Natural killer cell treated with Interleukin-12 subunit alpha and Interleukin-12 subunit beta and Interleukin-15 and Interleukin-18, amount 100 ng/mL, for 72 hours (primary cell): Measurements from ENCODE around the gene LY6G6F. TPM values are rescaled to one million over a fixed set of nuclear protein-coding genes. Genes with fewer than 3 reads are reported as not detected.

Experiments used
- ATAC-seq, 2 donors: fragments of 150-1000 bp; cut with Tn5 transposase in 1 of 2; sonication (Bioruptor Pico), chemical (Tn5 transposase) in 1 of 2; 2 replicates each; pipeline ENCODE4 v1.10.0; 2021
- DNase-seq: peaks from one replicate; pipeline ENCODE4 v3.0.0; 2022; ENCODE audit warnings: low spot score
- H3K27ac Mint-ChIP-seq, 2 donors: 1 replicate in 1 of 2; 2 replicates in 1 of 2; pipeline ENCODE4 v1.8.0; 2022; ENCODE audit warnings: mixed read lengths in 2 of 2, mild to moderate bottlenecking in 1 of 2, moderate library complexity in 1 of 2
- H3K27me3 Mint-ChIP-seq, 2 donors: 1 replicate in 1 of 2; 2 replicates in 1 of 2; pipeline ENCODE4 v1.8.0; 2022; ENCODE audit warnings: mixed read lengths in 2 of 2
- H3K36me3 Mint-ChIP-seq: one replicate; pipeline ENCODE4 v1.8.0; 2022; ENCODE audit warnings: mixed read lengths
- H3K4me1 Mint-ChIP-seq, 2 donors: 1 replicate in 1 of 2; 2 replicates in 1 of 2; pipeline ENCODE4 v1.8.0; 2022; ENCODE audit warnings: low read depth in 2 of 2, mixed read lengths in 2 of 2, mild to moderate bottlenecking in 1 of 2
- H3K4me3 Mint-ChIP-seq: one replicate; pipeline ENCODE4 v1.8.0; 2022; ENCODE audit warnings: mixed read lengths
- H3K9me3 Mint-ChIP-seq: 2 replicates; pipeline ENCODE4 v1.8.0; 2022; ENCODE audit warnings: mixed read lengths
- total RNA-seq, 2 donors: library from RNA; stranded (reverse); gene quantifications; one replicate each; pipeline ENCODE4 v1.2.3, GENCODE V29; 2022

LY6G6F gene
- total RNA-seq, 2 donors from 2014 or later = not detected

DNA sequence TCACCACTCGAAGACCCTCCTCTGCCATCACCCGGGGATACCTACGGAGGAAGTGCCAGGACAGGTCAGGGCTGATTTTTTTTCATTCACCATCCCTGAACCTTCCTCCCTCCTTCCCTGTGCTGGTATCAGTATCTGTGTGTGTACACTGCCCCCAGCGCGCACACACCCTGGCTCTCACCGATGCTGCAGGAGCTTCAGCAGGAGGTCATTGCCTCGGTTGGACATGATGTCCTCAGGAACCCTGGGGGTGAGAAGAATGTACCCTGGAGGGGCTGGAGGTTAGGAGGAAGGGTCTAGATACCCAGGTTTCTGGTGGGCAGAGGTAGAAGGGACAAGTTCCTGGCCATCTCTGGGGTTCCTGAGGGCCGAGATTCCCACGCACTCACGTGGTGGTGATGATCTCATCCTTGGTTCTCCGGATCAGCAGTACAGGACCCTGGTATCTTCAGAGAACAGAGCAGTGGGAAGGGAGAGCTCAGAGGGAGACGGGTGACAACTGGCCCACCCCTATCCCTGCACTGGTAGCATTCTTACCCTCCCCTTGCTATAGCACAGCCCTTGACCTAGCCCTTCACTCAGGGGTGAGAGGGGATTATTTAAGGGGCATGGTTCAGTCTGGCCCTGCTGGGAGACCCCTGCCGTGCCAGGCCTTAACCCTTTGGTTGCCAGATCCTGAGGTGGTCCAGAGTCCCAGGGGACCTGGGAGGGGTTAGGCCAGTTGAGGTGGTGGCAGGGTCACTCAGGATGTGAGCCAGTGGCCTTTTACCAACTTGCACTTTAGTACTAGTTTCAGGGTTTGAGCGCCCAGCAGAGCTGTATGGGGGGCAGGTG, 18.6 kb upstream of the LY6G6F start:
- Mint-ChIP-seq H3K4me1 (peaks cover 0 to 8% of the 10 kb centered on the region in 2 donors), H3K4me3 (no peak overlapping the region), H3K36me3 (peaks cover 5% of the 10 kb centered on the region), H3K9me3 (no peaks in the 10 kb centered on the region), H3K27ac (no peak overlapping the region), H3K27me3 (no peaks in the 10 kb centered on the region)
- DNase-seq = peak; percentile 37
- no peak for ATAC-seq

DNA sequence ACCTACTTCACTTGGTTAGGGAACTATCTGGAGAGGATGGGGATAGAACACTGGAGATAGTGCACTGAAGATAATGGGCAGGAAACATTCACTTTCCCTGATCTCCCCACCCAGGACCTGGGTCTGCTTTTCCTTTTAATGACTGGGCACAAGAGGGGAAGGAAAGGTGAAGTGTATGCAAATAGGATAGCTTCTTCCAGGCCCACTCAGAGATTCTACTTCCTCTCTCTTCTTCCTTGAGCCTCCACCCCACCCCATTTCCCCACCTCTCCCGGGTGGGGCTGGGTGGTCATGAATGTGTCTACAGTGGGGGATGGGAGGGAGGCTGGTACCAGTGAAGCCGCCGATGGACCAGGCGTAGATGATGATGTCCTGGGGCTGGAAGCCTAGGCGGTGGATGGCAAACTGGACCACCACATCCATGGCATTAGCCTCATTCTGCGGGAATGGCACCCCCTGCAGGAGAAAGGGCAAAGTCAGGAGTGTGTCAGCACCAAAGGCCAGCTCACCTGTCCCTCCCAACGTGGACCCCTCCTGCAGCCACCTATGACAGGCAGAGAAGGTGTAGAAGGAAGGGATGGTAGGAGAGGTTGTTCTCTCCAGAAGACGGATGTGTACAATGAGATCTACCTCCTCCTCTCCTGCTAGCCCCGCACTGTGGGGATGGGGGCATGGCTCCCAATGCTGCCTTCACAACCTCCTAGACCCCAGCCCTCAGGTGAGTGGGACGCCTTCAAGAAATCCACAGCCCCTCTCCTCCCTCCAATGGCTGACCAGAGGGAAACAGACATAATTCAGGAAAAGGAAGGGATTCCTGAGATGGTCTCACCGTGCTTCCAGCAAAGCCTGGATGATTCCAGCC, 17.2 kb upstream of the LY6G6F start:
- Mint-ChIP-seq H3K9me3 (no peaks in the 10 kb centered on the region), H3K4me3 (no peak overlapping the region), H3K4me1 (peaks cover 0 to 6% of the 10 kb centered on the region in 2 donors), H3K27ac (peak overlapping the region in 1 of 2 donors; percentile 57), H3K27me3 (no peaks in the 10 kb centered on the region), H3K36me3 (peaks cover 5% of the 10 kb centered on the region)
- peak in 1 of 2 donors; percentile 6 for ATAC-seq
- peak; percentile 58 for DNase-seq

DNA sequence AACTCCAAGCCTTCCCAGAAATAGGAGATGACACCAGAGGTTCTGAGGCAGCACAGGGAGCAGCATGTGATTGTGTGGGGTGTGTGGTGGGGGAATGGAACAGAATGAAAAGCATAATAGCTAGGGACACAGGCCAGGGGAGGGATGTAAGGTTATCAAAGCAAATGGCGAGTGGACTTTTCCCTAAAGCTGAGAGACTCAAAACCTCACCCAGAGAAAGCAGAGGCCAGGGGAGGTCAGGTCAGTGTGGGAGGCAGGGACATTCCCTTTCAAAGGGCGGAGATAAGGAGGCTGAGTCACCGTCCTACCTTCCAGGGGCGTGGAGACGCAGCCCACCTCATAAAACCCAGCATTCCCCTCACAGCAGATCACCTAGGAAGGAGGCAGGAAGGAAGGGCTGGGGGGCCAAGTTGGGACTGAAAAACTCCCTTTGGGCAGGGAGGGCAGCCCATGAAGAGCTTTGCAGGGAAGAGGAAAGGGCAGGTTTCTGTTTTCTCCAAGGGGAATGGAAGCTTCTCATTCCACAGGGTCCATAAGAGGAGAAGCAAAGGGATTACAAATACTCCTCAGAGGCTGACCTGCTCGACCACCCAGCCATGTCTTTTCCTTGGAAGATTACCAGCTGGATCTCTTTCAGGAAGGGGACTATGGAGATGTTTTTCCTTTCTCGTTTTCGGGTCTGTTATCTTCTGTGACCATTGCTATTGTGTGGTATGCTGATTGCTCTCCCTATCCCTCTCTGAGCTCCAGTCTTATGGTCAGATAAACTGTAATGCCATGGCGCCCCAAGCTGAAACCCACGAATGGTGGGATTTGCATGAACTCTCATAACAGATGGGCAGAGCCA, 16.2 kb upstream of the LY6G6F start:
- peaks cover 5% of the 10 kb centered on the region for H3K36me3 Mint-ChIP-seq
- ATAC-seq (no peak), DNase-seq (no peak)
- H3K27me3 Mint-ChIP-seq = no peaks in the 10 kb centered on the region
- H3K4me1 Mint-ChIP-seq = peaks cover 0 to 6% of the 10 kb centered on the region in 2 donors
- no peak overlapping the region for H3K4me3 Mint-ChIP-seq
- peak overlapping the region in 1 of 2 donors; percentile 57 for H3K27ac Mint-ChIP-seq
- no peaks in the 10 kb centered on the region for H3K9me3 Mint-ChIP-seq

GRCh38 chr6:31691078-31691463, 15.6 kb upstream of the LY6G6F start:
- H3K9me3 Mint-ChIP-seq = no peaks in the 10 kb centered on the region
- H3K27ac Mint-ChIP-seq = no peak overlapping the region
- peaks cover 0 to 6% of the 10 kb centered on the region in 2 donors for H3K4me1 Mint-ChIP-seq
- peaks cover 4% of the 10 kb centered on the region for H3K36me3 Mint-ChIP-seq
- no peak overlapping the region for H3K4me3 Mint-ChIP-seq
- no peak for ATAC-seq
- DNase-seq = no peak
- H3K27me3 Mint-ChIP-seq = no peaks in the 10 kb centered on the region

DNA sequence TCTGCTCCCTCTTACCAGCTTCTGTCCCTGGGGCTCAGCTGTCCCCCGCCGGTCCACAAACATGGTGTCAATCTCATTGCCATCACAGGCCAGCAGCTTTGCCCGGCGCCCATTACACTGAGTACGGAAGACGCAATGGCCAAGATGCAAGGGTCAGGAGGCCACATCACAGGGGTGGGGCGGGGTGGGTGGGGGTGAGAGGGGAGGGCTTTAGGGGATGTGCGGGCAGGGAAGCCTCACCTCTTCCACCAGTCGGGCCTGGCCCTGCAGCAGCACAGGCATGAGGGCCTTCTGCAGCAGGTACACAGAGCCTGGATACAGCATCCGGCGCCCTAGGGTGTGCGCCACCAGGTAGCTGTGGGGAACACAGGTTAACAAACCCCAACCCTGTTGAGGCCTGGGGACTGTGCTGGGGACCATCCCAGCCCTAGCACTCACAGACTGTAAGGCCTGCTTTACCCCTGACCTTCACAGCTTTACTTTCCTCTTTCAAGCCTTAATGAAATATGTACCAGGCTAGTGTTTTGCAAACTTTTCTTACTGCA, 15.0 kb upstream of the LY6G6F start:
- DNase-seq = no peak
- Mint-ChIP-seq H3K27me3 (no peaks in the 10 kb centered on the region), H3K4me1 (peaks cover 0 to 6% of the 10 kb centered on the region in 2 donors), H3K36me3 (no peaks in the 10 kb centered on the region), H3K27ac (no peak overlapping the region), H3K9me3 (no peaks in the 10 kb centered on the region), H3K4me3 (no peak overlapping the region)
- no peak for ATAC-seq

DNA sequence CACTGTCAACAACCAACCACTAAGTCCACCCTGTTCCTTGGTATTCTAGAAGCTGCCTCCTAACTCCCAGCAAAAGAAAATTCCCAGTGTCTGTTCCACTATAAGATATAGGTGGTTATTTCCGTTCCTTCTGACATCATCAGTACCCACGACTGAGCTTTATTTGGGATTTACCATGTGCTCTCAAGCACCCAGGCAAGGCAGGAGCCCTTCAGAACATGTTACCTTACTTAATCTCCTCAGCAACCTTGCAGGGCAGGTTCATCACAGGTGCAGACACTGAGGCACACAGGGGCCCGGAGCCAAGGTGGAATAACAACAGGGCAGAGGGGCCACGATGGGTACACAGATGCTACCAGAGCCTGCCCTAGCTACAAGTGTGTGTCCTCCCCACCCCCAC, 14.3 kb upstream of the LY6G6F start:
- ATAC-seq = no peak
- peaks cover 2% of the 10 kb centered on the region for H3K36me3 Mint-ChIP-seq
- no peaks in the 10 kb centered on the region for H3K9me3 Mint-ChIP-seq
- no peak for DNase-seq
- H3K27me3 Mint-ChIP-seq = no peaks in the 10 kb centered on the region
- no peak overlapping the region for H3K4me3 Mint-ChIP-seq
- peaks cover 3 to 8% of the 10 kb centered on the region in 2 donors for H3K4me1 Mint-ChIP-seq
- no peak overlapping the region for H3K27ac Mint-ChIP-seq

DNA sequence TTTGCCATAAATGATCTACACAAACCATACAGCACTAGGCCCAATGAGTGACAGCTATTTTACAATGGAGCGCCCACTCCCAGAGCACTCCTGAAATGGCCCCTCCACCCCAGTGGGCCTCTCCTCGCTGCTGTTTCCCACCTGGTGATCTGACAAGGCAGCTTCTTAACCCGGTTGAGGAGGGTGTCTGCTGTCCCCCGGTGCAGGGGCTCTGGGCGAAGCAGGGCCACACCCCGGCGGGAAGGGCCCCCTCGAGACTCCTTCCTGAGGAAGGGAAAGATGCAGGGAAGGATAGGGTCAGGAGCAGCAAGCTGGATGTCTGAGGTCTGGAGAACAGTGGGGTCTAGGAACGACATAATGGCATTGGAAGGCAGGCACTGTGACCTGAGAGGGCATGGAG, 13.8 kb upstream of the LY6G6F start:
- Mint-ChIP-seq H3K27me3 (no peaks in the 10 kb centered on the region), H3K4me1 (peaks cover 8 to 13% of the 10 kb centered on the region in 2 donors), H3K36me3 (peaks cover 7% of the 10 kb centered on the region), H3K27ac (no peak overlapping the region), H3K9me3 (no peaks in the 10 kb centered on the region), H3K4me3 (no peak overlapping the region)
- ATAC-seq (no peak), DNase-seq (no peak)

- no peaks in the 10 kb centered on the region for H3K9me3 Mint-ChIP-seq
- H3K27me3 Mint-ChIP-seq = no peaks in the 10 kb centered on the region
- no peak for DNase-seq
- peaks cover 8% of the 10 kb centered on the region for H3K36me3 Mint-ChIP-seq
- H3K4me1 Mint-ChIP-seq = peaks cover 11 to 16% of the 10 kb centered on the region in 2 donors
- no peak overlapping the region for H3K4me3 Mint-ChIP-seq
- no peak for ATAC-seq
- no peak overlapping the region for H3K27ac Mint-ChIP-seq
These were observed 13.1 kb upstream of the LY6G6F start for GRCh38 chr6:31693535-31693934.

DNA sequence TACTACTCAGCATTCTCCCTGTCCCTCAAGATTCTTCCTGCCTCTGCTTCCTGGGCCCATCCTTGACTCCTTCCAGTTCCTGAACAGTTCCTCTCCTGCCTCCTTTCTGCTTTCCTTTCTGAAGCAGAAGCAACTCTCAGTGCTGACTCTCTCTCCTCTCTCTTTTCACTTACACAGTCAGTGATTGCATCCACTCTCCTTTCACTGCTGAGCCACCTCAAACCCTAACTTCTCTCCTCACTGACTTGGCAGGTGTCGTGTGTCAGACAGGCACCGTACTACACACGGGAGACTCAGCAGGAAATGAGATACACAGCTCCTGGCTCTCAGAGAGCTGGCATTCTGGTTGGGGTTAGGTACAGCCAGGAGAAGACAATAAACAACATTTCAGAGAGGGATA, 9.1 kb upstream of the LY6G6F start:
- Mint-ChIP-seq H3K36me3 (peaks cover 14% of the 10 kb centered on the region), H3K4me3 (peak overlapping the region; percentile 4)
- DNase-seq = no peak

DNA sequence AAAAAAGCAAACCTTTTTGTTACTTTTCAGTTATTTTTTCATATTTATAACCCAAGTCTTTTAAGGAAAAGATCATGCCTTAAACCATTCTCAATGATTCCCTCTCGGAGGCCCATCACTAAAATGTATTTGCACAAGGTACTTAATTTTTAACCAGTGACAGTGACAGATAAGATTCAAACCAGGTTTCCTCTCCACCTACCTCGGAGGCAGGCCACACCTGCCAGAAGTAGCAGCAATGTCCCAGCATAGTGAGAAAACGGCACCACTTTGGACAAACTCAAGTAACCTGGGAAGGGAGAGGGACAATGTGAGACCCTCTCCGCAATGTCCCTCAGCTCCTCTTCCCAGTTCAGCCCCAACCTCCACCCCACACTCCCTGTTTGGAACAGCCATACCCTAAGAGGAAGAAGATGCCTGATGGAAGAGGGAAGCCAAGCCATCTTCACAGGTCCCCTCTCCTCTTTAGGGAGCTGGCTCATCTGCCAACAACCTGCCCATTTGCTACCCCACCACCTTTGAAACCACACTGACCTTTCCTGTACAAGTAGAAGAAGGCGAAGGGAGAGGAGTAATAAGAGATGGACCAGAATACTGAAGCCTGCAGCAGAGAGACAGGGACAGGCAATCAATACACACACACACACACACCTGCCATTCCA, 5.8 kb upstream of the LY6G6F start:
- DNase-seq (no peak), ATAC-seq (no peak)
- Mint-ChIP-seq H3K36me3 (peaks cover 17% of the 10 kb centered on the region), H3K4me1 (peaks cover 32 to 33% of the 10 kb centered on the region in 2 donors), H3K4me3 (peak overlapping the region; percentile 99), H3K9me3 (no peaks in the 10 kb centered on the region), H3K27ac (peak overlapping the region; percentile 95), H3K27me3 (no peaks in the 10 kb centered on the region)

More for the DNA sequence above, 9.1 kb upstream of the LY6G6F start:
- Mint-ChIP-seq H3K4me1 (peaks cover 26 to 28% of the 10 kb centered on the region in 2 donors), H3K27ac (peak overlapping the region; percentile 39 to 66), H3K27me3 (no peaks in the 10 kb centered on the region), H3K9me3 (no peaks in the 10 kb centered on the region)
- ATAC-seq = peak in 1 of 2 donors; percentile 36

GRCh38 chr6:31701666-31702404, 4.8 kb upstream of the LY6G6F start:
- Mint-ChIP-seq H3K4me1 (peaks cover 32 to 33% of the 10 kb centered on the region in 2 donors), H3K27me3 (no peaks in the 10 kb centered on the region), H3K9me3 (no peaks in the 10 kb centered on the region), H3K27ac (peak overlapping the region; percentile 95), H3K36me3 (peaks cover 17% of the 10 kb centered on the region), H3K4me3 (peak overlapping the region; percentile 99)
- no peak for ATAC-seq
- DNase-seq = no peak

DNA sequence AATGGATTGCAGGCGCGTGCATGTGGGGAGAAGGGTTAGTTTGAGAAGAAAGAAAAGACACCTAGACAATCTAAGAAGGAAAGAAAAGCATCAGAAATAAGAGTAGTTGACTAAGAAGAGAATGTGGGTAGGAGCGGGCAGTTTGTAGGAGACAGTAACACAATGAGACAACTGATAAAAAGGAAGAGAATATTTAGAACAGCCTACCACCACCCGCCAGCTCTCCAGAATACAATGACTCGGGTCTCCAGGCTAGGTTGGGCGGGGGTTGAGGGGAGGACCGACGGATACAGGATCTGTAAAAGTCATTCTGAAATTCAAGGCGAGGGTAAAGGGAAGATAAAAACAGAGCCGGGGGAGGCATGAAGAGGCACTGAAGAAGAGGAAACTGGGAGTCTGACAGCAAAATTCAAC, 4.3 kb upstream of the LY6G6F start:
- H3K27ac Mint-ChIP-seq = peak overlapping the region; percentile 95

More for the DNA sequence above, 4.3 kb upstream of the LY6G6F start:
- Mint-ChIP-seq H3K36me3 (peaks cover 14% of the 10 kb centered on the region), H3K4me1 (peaks cover 29 to 30% of the 10 kb centered on the region in 2 donors), H3K27me3 (no peaks in the 10 kb centered on the region), H3K9me3 (no peaks in the 10 kb centered on the region), H3K4me3 (peak overlapping the region; percentile 99)
- peak in 1 of 2 donors; percentile 24 for ATAC-seq
- no peak for DNase-seq
